Measurements from ENCODE around the gene ZIM2. TPM values are rescaled to one million over a fixed set of nuclear protein-coding genes. Genes with fewer than 3 reads are reported as not detected.
A peak's percentile ranks its signal among the peaks of the same experiment; 100 is the strongest.
"Not testable (repeated sequence)": the region's sequence is repeated elsewhere in the genome, so short reads cannot be mapped to it uniquely, and the experiment has no call there.

The ZIM2 gene
- polyA plus RNA-seq (ENCODE audit: insufficient read length in 4 of 4) = 1 to 10 TPM in 3 of 4 donors, under 1 TPM in 1; 0.72 to 4.7 (median 2.6) TPM

GRCh38 chr19:56840451-56841192, at the start of gene ZIM2, which contains the start of gene PEG3:
Gene ZIM2 (minus strand): TSS chr19:56840726. CDS start chr19:56824277, 16,449 bp downstream.
Gene PEG3 (minus strand): TSS chr19:56840726. CDS start chr19:56824655, 16,071 bp downstream.
- DNase-seq (ENCODE audit: low read depth in 4 of 4, low spot score in 2 of 4) = peak; percentile 41 to 80 (median 70)

GRCh38 chr19:56885173-56885985, 44.9 kb upstream of the ZIM2 start:
- DNase-seq (ENCODE audit: low read depth in 4 of 4, low spot score in 2 of 4) = no peak

- no peak for DNase-seq (ENCODE audit: low read depth in 4 of 4, low spot score in 2 of 4)
Measured at GRCh38 chr19:56884441-56884840, 43.9 kb upstream of the ZIM2 start.

GRCh38 chr19:56880592-56881190, 40.2 kb upstream of the ZIM2 start:
- no peak for DNase-seq (ENCODE audit: low read depth in 4 of 4, low spot score in 2 of 4)

GRCh38 chr19:56877069-56877715, 36.7 kb upstream of the ZIM2 start:
- DNase-seq (ENCODE audit: low read depth in 4 of 4, low spot score in 2 of 4) = no peak

GRCh38 chr19:56875717-56876116, 35.2 kb upstream of the ZIM2 start:
- DNase-seq (ENCODE audit: low read depth in 4 of 4, low spot score in 2 of 4) = no peak

GRCh38 chr19:56874530-56874929, 34.0 kb upstream of the ZIM2 start:
- DNase-seq (ENCODE audit: low read depth in 4 of 4, low spot score in 2 of 4) = no peak

- no peak for DNase-seq (ENCODE audit: low read depth in 4 of 4, low spot score in 2 of 4)
Measured at GRCh38 chr19:56873493-56873892, 33.0 kb upstream of the ZIM2 start.

GRCh38 chr19:56869886-56870285, 29.4 kb upstream of the ZIM2 start:
- DNase-seq (ENCODE audit: low read depth in 4 of 4, low spot score in 2 of 4) = no peak

- DNase-seq (ENCODE audit: low read depth in 4 of 4, low spot score in 2 of 4) = no peak
Measured at GRCh38 chr19:56868446-56868845, 27.9 kb upstream of the ZIM2 start.

- peak in 3 of 4 donors; percentile 40 to 46 (median 41) for DNase-seq (ENCODE audit: low read depth in 4 of 4, low spot score in 2 of 4)
Measured at GRCh38 chr19:56866538-56866937, 26.0 kb upstream of the ZIM2 start.

GRCh38 chr19:56864443-56865125, 24.1 kb upstream of the ZIM2 start:
- no peak for DNase-seq (ENCODE audit: low read depth in 4 of 4, low spot score in 2 of 4)

GRCh38 chr19:56862741-56863140, 22.2 kb upstream of the ZIM2 start:
- no peak for DNase-seq (ENCODE audit: low read depth in 4 of 4, low spot score in 2 of 4)

- DNase-seq (ENCODE audit: low read depth in 4 of 4, low spot score in 2 of 4) = not testable (repeated sequence)
Measured at GRCh38 chr19:56860409-56860808, 19.9 kb upstream of the ZIM2 start.

GRCh38 chr19:56858026-56858425, 17.5 kb upstream of the ZIM2 start:
- DNase-seq (ENCODE audit: low read depth in 4 of 4, low spot score in 2 of 4) = no peak

- DNase-seq (ENCODE audit: low read depth in 4 of 4, low spot score in 2 of 4) = no peak
Measured at GRCh38 chr19:56856822-56857221, 16.3 kb upstream of the ZIM2 start.

- not testable (repeated sequence) for DNase-seq (ENCODE audit: low read depth in 4 of 4, low spot score in 2 of 4)
Measured at GRCh38 chr19:56852361-56852760, 11.8 kb upstream of the ZIM2 start.

- DNase-seq (ENCODE audit: low read depth in 4 of 4, low spot score in 2 of 4) = no peak
Measured at GRCh38 chr19:56848166-56848565, 7.6 kb upstream of the ZIM2 start.

- DNase-seq (ENCODE audit: low read depth in 4 of 4, low spot score in 2 of 4) = no peak
Measured at GRCh38 chr19:56842412-56842811, 1.9 kb upstream of the ZIM2 start.

GRCh38 chr19:56841193-56841543, 642 bp upstream of the ZIM2 start:
- DNase-seq (ENCODE audit: low read depth in 4 of 4, low spot score in 2 of 4) = peak in 1 of 4 donors; percentile 9
